Stimulated activated CD4-positive, alpha-beta T cell treated with anti-CD3 and anti-CD28 coated beads, Interleukin-1b, Interleukin-23, amount 100 ng/mL, for 24 hours (primary cell): Measurements from ENCODE around the gene PUM2.
"Not testable (repeated sequence)": the region's sequence is repeated elsewhere in the genome, so short reads cannot be mapped to it uniquely, and the experiment has no call there.

Experiments used
- DNase-seq, 4 experiments: peaks; one replicate each; pipeline ENCODE4 v3.0.0-alpha.2; 2020; ENCODE audit warnings: low read depth in 4 of 4, low spot score in 1 of 4

The PUM2 gene, protein sequence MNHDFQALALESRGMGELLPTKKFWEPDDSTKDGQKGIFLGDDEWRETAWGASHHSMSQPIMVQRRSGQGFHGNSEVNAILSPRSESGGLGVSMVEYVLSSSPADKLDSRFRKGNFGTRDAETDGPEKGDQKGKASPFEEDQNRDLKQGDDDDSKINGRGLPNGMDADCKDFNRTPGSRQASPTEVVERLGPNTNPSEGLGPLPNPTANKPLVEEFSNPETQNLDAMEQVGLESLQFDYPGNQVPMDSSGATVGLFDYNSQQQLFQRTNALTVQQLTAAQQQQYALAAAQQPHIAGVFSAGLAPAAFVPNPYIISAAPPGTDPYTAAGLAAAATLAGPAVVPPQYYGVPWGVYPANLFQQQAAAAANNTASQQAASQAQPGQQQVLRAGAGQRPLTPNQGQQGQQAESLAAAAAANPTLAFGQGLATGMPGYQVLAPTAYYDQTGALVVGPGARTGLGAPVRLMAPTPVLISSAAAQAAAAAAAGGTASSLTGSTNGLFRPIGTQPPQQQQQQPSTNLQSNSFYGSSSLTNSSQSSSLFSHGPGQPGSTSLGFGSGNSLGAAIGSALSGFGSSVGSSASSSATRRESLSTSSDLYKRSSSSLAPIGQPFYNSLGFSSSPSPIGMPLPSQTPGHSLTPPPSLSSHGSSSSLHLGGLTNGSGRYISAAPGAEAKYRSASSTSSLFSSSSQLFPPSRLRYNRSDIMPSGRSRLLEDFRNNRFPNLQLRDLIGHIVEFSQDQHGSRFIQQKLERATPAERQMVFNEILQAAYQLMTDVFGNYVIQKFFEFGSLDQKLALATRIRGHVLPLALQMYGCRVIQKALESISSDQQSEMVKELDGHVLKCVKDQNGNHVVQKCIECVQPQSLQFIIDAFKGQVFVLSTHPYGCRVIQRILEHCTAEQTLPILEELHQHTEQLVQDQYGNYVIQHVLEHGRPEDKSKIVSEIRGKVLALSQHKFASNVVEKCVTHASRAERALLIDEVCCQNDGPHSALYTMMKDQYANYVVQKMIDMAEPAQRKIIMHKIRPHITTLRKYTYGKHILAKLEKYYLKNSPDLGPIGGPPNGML

DNA sequence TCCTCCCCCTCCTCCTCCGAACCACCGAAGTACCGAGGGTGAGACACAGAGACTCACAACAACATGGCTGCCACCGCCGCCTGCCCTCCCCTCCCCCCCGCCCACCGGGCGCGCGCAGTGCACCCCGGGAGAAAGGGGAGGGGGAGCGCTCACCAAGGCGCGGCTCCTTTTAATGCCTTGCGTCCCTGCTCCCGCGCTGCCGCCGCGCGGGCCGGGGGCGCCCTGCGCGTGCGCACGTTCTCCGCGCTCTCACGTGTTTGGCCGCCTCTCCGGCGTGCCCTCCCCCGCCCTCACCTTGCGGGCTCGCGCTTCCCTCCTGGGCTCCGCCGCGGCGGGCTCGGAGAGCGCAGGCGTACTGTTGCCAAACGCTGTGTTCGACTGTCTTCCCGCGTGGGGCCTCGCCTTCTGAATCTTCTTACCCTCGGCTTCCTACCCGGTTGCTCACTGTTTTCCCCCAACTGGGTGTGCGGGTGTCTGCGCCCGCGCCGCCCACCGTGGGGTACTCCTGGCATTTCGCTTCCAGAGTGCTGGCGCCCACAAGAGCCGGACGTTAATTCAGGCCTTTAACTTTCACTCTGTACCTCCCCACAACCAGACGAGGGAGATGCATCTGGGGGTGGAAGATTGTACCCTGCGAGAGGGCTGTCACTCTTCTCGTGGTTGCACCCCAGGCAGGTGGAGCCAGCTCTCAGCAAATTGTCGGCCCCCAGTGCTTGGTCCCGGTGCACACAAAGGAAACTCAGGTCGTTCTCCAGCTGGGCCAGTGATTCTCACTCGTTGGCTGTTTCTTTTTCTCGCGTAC is at the start of gene PUM2:
TSS of gene PUM2 (minus strand) at position 92 of the 802 bp plus-strand sequence. CDS start 23,484 bp downstream, outside the sequence.
- peak; percentile 84 to 87 (median 86) for DNase-seq

DNA sequence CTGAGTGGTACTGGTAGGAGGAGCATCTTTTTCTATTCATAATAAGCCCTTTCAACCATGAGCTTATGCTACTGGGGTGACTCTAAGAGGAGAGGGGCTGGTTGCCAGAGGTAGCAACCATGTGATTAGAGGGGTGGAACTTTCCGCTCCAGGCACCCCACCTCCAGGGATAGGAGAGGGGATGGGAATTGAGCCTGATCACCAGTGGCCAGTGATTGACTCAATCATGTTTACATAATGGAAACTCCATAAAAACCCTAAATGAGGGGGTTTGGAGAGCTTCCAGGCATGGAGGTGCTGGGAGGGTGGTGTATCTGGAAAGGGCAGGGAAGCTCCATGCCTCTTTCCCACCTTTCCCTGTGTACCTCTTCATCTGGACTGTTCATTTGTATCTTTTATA is 49.7 kb upstream of the PUM2 start:
- DNase-seq: no peak

DNA sequence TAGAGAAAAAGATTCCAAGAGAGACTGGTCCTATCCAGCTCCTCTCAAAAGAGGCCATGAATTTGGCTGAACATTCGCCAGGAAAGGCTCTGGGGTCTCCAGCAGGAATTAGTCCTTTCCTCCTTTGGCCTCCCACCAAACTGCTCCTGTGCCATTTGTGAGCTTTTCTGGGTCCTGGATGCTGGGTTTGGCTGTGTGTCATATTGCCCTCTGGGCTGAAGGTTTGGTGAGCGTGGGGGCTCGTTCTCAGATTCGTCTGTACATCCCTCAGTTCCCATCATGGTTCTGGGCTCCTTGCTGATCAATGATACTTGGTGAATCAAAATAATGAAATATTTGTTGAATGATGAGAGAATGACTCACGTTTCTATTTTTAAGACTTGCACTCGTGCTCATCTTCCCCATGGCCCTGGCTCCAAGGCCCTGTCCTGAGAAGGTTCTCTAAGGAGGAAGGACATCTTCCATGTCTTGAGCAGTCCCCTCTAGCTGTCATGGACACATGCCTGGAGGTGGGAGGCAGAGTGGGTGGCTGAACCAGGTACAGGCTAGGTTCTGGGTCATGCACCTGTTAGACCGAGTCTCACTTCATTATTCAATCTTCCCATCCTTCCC is 48.4 kb upstream of the PUM2 start:
- no peak for DNase-seq

DNA sequence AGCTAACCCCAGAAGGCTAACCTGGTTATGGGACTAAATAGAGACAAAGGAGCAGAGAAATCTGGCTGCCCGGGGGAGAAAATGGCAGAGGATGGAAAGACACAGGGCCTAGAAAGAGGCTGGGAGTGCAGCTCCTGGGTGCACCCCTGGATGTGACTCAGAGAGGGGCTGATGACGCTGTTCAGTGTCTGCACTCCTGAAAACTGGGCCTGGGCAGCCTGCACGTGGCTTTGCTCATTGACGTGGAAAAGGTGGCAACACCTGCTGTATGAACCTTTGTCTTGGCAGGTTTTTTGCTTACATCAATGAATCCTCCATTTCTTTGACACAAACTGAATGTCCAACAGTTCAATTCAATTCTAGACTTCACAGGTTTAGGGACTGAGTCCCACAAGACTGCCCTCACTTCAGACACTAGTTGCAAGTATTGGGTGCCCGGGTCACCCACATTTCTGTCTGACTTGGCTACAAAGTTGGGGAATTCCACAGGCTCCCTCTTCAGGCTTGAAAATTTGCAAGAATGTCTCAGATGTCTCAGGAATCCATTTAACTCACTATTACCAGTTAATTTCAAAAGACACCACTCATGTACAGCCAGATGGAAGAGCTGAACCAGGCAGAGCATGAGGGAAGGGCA is 47.3 kb upstream of the PUM2 start:
- DNase-seq: no peak

DNA sequence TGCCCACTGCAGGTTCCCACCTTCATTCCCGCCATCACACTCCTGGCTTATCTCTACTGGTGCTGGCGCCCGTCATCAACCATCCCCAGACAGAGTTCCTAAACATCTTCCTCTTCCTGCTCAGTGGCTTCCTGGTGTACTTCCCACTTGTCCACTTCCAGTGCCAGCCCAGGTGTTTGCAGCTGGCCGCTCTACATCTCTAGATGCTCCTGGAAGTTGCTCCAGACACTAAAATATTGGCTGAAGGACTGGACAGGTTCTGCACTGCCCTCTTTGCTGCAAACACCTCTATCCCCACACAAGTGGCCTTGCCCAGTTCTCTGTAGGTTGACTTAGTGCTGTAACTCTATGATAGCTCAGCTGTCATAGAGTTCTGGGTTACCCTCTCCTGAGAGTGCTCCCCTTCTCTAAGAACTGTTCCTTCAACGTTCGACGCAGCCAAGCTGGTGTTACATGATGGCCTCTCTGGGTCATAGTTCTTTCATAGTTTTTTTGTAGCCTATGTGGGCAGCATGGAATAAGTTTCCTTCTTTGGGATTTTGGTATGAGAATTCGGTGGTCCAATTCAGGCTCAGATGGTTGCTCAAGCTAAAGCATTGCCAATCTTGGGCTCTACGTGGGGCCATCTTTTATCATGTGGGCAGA is 45.8 kb upstream of the PUM2 start:
- DNase-seq: no peak

DNA sequence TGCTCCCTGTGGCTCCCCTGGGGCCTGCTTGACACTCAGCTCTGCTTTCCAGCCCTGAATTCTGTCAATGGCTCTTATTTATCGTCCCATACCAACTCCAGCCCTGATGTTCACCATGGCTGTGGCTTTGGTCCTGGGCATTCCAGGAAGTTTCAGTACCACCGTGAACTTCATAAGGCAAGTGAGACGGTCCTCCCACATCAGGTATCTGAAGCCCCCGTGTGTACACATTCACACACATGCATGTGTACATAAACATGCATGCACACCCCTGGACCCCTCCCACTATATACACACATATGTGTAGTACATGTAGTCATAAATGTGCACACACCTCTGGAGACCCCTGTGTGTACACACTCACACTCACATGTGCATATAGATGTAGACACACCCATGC is 43.3 kb upstream of the PUM2 start:
- no peak for DNase-seq

DNA sequence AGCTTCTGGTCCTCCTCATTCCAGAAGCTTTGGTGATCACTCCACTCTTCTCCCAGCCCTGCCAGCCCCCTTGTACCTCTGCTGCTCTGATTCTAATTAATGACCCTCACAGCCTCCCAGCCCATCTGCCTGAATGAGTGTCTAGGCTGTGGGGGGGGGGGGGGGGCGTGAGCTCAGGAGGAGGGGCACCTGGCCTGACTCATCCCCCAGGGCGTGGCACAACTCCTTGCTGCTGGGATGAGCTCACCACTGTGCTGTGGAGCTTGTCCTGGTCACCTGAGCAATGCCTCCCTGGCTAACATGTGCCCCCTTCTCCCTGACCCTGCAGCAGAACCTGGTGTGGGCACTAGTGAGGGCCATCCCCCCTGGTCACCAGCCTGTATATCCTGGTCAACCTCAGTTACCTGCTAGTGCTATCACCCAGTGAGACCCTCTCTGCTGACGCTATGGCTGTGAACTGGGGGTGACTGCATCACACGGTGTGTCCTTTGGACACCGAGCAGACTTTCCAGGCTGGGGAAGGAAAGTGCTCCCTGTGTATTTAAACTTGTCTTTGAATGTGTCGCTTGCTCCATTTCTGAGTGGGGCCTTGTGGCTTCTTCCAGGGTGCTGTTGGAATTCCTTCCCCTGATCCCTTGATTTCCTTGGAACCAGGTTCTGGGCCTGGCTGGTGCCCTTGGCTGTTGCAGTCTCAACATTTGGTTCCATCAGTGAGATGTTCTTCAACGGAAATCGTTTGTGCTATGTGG is 41.5 kb upstream of the PUM2 start:
- DNase-seq: no peak

DNA sequence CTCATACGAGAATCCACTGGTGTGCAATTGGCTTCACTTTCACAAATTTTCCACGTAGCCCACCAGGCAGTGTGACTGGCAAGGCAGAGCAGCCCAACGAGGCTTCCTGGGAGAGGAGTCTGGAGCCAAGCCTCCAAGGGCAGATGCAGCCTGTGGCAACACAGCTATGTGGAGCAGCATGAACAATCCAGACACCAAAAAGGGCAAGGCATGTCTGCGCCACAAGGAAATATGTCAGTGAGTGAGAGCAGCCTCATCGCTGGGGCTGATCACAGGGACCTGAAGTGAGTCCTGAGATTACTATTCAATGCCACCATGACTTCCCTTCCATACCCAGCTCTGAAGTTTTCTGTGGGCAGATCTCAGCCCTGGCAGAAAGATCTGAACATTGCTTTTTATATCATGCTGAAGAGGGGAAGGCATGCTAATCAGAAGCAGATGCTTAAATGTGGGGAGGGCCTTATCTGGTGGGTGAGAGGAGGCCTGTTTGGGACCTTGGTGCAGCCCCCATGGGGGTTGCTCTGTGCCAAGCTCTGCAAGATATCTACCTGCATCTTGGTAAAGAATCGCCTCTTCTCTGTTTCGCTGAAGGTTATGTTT is 40.0 kb upstream of the PUM2 start:
- no peak for DNase-seq

DNA sequence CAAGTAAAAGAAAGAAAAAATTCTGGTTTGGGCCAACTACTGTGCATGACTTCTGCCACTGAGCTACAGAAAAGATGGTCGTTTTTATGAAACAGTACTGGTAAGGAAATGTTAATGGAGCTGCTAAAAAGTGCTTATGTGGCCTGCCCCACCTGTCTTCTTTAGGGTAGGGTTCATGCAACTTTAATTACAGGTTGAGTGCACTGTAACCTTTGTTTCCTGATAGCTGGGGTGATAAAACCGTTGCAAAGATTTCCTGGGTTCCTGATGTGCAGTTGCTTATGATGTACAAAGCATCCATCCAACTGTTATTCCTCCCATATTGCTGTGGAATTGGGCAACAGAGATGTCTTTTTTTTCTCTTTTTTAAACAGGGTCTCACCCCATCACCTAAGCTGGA is 34.3 kb upstream of the PUM2 start:
- DNase-seq: no peak

DNA sequence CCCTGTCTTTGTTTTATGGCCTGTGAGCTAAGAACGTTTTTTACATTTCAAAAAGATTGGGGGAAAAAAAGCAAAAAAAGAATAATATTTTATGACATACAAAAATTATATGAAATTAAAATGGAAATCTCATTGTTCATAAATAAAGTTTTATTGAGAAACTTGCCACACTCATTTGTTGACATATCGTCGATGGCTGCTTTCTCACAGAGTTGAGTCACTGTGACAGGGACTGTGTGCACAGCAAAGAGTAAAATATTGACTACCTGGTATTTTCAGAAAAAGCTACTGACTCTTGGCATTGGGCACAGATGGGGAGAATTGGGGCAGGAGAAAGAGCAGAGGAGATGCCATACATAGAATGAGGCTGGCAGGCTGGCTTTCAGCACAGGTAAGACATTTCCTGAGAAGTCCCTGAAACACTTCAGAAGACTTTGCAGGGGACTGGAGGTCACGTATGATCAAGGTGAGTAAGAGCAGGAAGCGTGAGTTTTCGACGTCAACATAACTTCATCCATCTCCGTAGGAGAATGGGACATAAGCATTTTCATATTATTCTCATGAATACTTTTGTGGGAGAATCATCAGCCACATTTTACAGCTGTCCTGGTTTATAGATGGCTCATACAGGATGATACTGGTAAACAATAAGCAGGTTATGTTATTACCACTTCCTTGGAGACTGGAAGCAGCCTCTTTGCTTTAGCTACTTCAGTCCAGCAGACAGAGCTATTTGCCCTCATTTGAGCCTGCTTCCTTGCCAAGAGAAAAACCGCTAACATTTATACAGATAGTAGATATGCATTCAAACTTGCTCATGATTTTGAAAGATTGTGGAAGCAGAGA is 32.5 kb upstream of the PUM2 start:
- no peak for DNase-seq

DNA sequence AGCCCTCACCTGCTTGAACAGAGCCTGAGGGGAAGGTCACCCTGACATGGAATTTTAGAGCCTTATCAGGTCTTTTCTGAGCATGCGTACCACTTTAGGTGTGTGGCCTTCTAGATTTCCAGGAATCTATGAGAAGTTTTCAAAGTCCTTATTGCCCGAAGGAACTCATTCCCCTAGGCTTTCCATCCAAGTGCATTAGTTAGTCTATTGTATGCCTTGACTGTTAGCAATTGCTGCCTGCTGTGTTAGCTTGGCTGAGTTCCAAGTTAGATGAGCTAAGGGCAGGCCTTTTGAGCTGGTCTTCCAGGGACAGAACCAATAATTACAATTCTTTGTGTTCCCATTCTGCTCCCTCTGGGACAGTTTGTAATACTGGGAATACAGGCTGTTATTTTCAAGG is 30.8 kb upstream of the PUM2 start:
- DNase-seq: no peak

DNA sequence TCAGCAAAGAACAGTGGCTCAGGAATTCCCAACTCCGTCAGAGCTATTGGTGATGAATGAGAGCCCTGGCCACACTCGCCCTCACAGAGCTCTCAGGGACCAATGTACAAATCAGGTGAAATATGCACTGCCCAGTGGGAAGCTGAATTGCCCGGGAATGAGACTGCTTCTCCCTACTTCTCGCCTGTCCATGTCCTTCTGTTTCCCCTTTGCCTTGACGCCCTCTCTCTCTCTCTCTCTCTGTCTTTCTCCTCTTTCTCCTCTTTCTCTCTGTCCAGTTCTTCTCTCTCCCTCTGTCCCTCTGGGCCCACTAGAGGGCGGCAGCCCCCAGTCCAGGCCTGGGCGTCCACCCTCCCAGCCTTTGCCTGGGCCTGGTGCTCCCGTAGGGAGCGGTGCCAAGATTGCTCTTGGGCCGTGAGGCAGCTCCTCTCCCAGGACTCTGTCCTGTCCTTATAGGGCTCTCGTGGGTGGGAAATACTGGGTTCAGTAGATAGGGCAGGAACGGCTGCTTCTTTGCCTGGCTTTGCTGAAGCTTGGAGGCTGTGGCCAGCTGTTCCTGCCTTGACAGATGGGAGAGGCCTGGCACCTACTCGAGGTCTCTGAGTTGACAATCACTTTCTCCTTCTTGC is 28.4 kb upstream of the PUM2 start:
- no peak for DNase-seq

DNA sequence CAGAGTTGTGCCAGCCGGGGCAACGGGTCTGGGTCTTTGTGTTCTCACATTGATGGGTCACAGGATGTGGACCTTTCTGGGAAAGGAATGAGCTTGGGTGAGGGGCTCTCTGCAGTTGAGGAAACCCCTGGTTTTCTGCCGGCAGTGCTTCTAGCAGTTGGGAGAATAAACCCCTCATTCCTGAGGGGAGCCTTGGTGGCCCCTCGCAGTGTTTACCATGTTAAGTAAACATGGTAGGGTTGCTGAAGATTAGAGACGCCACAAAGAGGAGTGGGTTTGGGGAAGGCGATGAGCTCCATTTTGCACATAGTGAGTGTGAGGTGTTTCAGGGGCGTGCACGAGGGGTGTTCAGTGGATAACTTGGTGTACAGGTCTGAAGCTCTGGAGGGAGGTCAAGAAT is 27.7 kb upstream of the PUM2 start:
- no peak for DNase-seq

DNA sequence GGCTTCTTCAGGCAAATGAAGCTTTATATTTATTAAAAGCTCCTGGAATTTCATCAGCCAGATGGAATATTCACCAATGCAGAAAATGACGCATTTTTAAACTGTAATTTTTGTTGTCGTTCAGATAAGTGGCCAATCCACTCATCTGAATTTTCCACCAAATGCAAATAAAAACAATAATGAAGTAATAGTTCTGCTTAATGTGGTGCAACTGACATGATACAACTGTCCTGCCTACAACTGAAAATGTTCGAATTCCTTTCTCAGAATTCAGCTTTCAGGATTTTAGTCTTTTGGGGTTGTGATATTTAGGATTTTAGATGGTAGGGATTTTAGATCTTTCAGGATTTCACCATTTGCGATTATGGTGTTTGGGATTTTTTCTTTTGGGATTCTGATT is 27.1 kb upstream of the PUM2 start:
- no peak for DNase-seq

DNA sequence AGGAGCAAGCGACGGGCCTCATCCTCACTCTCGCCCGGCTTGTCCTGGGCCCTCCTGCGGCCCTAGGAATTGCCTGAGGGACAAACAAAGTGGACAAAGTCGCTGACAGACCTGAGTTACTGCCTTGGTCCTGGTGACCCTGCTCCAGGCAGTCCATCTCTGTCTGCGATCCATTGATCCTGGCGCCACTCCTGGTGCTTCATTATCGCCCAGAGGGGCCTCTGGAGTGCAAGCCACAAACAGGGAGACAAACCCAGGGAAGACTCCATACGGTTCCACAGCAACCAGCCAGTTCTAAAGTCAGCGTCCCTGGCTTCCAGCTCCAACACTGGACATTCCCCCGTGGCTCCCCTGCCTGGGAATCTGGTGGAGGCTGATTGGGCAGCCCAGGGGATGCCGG is 24.3 kb upstream of the PUM2 start:
- not testable (repeated sequence) for DNase-seq

DNA sequence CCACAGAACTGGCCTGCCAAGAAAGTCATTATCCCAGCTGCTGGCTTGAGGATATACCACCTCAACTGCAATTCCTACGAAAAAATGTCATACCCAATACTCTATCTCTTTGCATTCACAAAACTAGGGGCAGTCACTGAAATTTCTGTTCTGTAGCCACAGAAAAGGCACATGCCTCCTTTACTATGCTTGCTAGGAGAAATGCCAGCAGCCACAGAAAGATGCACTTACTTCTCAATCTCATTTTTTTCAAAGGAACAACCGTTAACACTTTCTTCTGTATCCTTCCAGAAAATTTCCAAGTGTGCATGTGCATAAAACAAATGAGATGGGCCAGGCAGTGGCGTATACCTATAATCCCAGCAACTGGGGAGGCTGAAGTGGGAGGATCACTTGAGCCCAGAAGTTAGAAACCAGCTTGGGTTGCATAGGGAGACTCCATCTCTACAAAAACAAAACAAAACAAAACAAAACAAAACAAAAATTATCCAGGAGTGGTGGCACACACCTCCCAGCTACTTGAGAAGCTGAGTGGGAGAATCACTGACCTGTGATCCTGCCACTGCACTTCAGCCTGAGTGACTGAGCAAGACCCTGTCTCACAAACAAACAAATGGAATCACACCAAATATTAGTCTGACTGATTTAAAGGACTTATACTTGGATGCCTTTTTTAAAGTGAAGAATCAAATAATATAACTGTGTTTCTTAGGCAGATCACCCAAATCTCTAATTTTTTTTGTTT is 22.4 kb upstream of the PUM2 start:
- DNase-seq: no peak
